Measurements from ENCODE around the gene PJVK.

DNA sequence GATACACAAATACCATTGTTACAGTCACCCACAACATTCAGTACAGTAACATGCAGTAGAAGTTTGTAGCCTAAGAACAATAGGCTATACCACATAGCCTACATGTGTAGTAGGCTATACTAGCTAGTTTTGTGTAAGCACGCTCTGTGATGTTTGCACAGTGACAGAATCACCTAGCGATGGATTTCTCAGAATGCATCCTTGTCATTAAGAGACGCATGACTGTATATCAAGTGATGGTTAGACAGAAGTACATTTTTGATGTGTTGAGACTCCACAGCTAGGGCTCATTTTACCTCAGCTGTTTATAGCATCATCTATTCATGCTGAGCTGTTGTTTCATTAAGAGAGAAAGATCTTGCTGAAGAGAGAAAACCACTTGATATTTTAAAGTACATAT lies 48.5 kb downstream of the PJVK start:
- TF ChIP-seq, protein P1, sequence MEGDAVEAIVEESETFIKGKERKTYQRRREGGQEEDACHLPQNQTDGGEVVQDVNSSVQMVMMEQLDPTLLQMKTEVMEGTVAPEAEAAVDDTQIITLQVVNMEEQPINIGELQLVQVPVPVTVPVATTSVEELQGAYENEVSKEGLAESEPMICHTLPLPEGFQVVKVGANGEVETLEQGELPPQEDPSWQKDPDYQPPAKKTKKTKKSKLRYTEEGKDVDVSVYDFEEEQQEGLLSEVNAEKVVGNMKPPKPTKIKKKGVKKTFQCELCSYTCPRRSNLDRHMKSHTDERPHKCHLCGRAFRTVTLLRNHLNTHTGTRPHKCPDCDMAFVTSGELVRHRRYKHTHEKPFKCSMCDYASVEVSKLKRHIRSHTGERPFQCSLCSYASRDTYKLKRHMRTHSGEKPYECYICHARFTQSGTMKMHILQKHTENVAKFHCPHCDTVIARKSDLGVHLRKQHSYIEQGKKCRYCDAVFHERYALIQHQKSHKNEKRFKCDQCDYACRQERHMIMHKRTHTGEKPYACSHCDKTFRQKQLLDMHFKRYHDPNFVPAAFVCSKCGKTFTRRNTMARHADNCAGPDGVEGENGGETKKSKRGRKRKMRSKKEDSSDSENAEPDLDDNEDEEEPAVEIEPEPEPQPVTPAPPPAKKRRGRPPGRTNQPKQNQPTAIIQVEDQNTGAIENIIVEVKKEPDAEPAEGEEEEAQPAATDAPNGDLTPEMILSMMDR (IDR thresholded peaks at IDR 0.05; ENCODE audit: extremely low read depth in 1 of 2, insufficient read depth in 1 of 2, low read depth in 1 of 2, low read length in 2 of 2), result no peak
- TF ChIP-seq EZH2 (IDR thresholded peaks at IDR 0.05; ENCODE audit: borderline replicate concordance, low read depth, low read length, severe bottlenecking), result no peak
